Occipital lobe (tissue), 2 donors: ENCODE measurements around the gene ERFE. TPM values are rescaled to one million over a fixed set of nuclear protein-coding genes. Genes with fewer than 3 reads are reported as not detected.
A peak's percentile ranks its signal among the peaks of the same experiment; 100 is the strongest.

Experiments
- DNase-seq: peaks from one replicate; lab custom pipeline; 2025; lab: John Stamatoyannopoulos, UW
- total RNA-seq: library from RNA; depleted of rRNA; stranded (reverse); fragments of >200 nt; gene quantifications from one replicate; pipeline ENCODE4 v1.2.3, GENCODE V29; 2014

The ERFE gene
- total RNA-seq, 1 donor from 2014 or later, result 1.6 TPM

DNA sequence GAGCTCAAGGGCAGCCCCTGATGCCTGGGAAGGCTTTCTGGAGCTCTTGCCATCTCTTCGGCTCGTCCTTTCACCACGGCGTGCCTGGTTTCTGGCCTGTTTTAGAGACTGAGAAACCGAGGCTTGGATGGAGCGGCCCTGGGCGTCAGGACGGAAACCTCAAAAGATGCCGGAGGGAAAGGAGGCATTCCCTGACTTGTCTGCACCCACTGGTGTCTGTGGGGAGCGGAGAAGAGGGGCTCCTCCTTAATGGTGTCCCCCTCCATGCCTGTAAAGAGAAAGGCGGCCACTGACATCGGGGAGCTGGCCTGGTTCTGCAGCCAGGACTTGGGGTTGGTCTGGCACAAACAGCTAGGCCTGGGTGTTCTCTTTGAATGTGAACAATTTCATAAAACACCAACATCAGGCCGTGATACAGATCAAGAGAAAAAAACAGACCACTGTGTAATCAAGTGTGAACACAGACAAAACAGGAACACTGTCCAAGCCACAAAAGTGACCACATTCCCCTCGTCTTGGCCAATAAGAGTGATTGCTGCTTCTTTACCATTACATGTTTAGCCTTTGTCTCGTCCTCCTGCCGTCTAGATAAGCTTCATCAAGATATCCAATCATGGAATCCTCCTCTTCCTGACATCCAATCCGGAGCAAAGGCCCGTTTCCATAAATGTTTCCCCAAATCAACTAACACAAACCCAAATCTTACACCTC lies 45.4 kb downstream of the ERFE start:
- no peak for DNase-seq

- no peak for DNase-seq
Observed at GRCh38 chr2:238207006-238207405, 48.2 kb downstream of the ERFE start.

DNA sequence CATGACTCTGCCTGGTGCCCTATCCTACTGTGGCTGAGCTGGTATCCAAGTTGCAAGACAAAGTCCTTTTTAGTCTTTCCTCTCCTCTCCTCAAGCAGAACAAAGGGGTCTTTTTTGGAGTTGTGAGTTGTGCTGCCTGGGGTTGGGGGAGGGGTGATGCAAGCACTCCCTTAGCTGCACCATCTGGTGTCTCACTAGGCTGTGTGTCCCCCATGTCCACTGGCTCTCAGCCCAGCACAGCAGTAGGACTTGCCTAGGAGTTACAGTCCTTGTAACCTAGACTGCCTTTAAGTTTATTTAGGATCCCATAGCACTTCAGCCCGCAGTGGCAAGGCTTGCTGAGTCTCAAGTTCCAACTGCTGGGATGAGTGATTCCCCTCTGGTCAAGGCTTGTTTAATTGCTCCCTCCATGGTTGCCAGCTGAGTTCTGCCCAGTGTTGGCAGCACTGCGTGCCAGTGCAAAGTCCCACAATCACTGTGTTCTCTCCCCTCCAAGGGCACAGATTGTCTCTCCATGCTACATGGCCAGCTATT lies 57.9 kb downstream of the ERFE start:
- DNase-seq, result peak; percentile 73

Other genes with a start within 250 kb of the ERFE start
- gene UBE2F, start 192.0 kb upstream of the ERFE start, total RNA-seq, result 30.9 TPM
- 9.2 TPM for gene SCLY, start 98.0 kb upstream of the ERFE start, total RNA-seq
- gene ESPNL, start 58.6 kb upstream of the ERFE start, total RNA-seq, result 0.16 TPM
- 0.16 TPM for gene KLHL30, start 20.3 kb upstream of the ERFE start, total RNA-seq
- 78.3 TPM for gene ILKAP, start 44.7 kb downstream of the ERFE start, total RNA-seq
- 80.8 TPM for gene HES6, start 81.1 kb downstream of the ERFE start, total RNA-seq
- 5.5 TPM for gene PER2, start 129.6 kb downstream of the ERFE start, total RNA-seq
- 10.5 TPM for gene TRAF3IP1, start 161.5 kb downstream of the ERFE start, total RNA-seq